ENCODE measurements around the gene WDR59. TPM values are rescaled to one million over a fixed set of nuclear protein-coding genes. Genes with fewer than 3 reads are reported as not detected.

The WDR59 gene
- total and polyA plus RNA-seq, 2 experiments from 2014 or later: 38.7 to 54.5 TPM

DNA sequence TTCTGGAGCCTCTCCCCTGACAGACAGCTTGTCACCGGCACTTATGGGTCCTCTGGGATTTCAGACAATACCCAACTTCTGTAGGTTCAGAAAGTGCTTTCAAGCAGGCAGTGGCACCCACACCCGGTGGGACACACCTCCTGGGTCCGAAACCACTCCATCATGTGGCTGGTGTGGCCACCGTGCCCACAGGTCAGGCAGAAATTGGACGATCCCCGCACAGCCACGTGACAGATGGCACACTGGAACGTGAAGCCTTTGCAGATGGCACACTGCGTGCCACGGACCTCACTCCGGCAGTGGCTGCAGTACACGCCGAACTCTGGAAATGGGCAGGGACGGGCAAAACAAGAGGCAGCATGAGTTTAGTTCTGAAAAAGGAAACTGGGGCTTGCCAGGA lies 110.8 kb downstream of the WDR59 start:
- DNase-seq (ENCODE audit: low spot score) (no peak), ATAC-seq (no peak)
- Histone ChIP-seq H4K20me1 (replicated peaks; ENCODE audit: insufficient read depth) (no peaks in the 10 kb centered on the region), H2AFZ (no peak overlapping the region), H3K27me3 (ENCODE audit: insufficient read depth) (no peaks in the 10 kb centered on the region), H3K4me1 (ENCODE audit: insufficient read depth) (peaks cover 20% of the 10 kb centered on the region), H3F3A (replicated peaks; ENCODE audit: low read depth) (0 out of 2 replicates have a peak, but pooled peaks cover 7% of the 10 kb centered on the region), H3K9me2 (ENCODE audit: insufficient read depth) (no peaks in the 10 kb centered on the region), H3K36me3 (ENCODE audit: insufficient read depth) (no peaks in the 10 kb centered on the region), H3K79me2 (replicated peaks; ENCODE audit: insufficient read depth) (no peaks in the 10 kb centered on the region), H3K27ac (ENCODE audit: low read depth) (0 out of 2 replicates have a peak overlapping the region, but pooled peaks have one; percentile 14), H3K4me2 (no peak overlapping the region), H3K4me3 (no peak overlapping the region)
- H3K27me3 Mint-ChIP-seq (ENCODE audit: insufficient read depth, low read depth, poor library complexity): peaks cover 11% of the 10 kb centered on the region
- H3K4me1 Mint-ChIP-seq: peaks cover 34% of the 10 kb centered on the region
- H3K27ac Mint-ChIP-seq: peak overlapping the region; percentile 72; the same call in 1 of the 2 replicates
- peaks cover 24% of the 10 kb centered on the region for H3K36me3 Mint-ChIP-seq (ENCODE audit: low read depth)
- TF ChIP-seq, protein P1, sequence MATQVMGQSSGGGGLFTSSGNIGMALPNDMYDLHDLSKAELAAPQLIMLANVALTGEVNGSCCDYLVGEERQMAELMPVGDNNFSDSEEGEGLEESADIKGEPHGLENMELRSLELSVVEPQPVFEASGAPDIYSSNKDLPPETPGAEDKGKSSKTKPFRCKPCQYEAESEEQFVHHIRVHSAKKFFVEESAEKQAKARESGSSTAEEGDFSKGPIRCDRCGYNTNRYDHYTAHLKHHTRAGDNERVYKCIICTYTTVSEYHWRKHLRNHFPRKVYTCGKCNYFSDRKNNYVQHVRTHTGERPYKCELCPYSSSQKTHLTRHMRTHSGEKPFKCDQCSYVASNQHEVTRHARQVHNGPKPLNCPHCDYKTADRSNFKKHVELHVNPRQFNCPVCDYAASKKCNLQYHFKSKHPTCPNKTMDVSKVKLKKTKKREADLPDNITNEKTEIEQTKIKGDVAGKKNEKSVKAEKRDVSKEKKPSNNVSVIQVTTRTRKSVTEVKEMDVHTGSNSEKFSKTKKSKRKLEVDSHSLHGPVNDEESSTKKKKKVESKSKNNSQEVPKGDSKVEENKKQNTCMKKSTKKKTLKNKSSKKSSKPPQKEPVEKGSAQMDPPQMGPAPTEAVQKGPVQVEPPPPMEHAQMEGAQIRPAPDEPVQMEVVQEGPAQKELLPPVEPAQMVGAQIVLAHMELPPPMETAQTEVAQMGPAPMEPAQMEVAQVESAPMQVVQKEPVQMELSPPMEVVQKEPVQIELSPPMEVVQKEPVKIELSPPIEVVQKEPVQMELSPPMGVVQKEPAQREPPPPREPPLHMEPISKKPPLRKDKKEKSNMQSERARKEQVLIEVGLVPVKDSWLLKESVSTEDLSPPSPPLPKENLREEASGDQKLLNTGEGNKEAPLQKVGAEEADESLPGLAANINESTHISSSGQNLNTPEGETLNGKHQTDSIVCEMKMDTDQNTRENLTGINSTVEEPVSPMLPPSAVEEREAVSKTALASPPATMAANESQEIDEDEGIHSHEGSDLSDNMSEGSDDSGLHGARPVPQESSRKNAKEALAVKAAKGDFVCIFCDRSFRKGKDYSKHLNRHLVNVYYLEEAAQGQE (IDR thresholded peaks at IDR 0.05; ENCODE audit: unreplicated experiment): no peak
- TF ChIP-seq ZNF114 (CRISPR knock-in tag; IDR thresholded peaks at IDR 0.05) (no peak), ZNF331 (CRISPR knock-in tag; IDR thresholded peaks at IDR 0.05; ENCODE audit: low read depth) (no peak), EZH2 (IDR thresholded peaks at IDR 0.05; ENCODE audit: low read depth, unreplicated experiment) (no peak), NANOG (IDR thresholded peaks at IDR 0.05; ENCODE audit: borderline replicate concordance) (no peak), STAT1 (IDR thresholded peaks at IDR 0.05; ENCODE audit: unreplicated experiment) (no peak), CREB1 (CRISPR knock-in tag; IDR thresholded peaks at IDR 0.05; ENCODE audit: low read depth) (no peak), JUNB (IDR thresholded peaks at IDR 0.05; ENCODE audit: unreplicated experiment) (no peak), POLR2AphosphoS5 (IDR thresholded peaks at IDR 0.05; ENCODE audit: low read depth) (no peak), EZH2phosphoT487 (IDR thresholded peaks at IDR 0.05; ENCODE audit: unreplicated experiment) (no peak)
- TF ChIP-seq, protein P2, sequence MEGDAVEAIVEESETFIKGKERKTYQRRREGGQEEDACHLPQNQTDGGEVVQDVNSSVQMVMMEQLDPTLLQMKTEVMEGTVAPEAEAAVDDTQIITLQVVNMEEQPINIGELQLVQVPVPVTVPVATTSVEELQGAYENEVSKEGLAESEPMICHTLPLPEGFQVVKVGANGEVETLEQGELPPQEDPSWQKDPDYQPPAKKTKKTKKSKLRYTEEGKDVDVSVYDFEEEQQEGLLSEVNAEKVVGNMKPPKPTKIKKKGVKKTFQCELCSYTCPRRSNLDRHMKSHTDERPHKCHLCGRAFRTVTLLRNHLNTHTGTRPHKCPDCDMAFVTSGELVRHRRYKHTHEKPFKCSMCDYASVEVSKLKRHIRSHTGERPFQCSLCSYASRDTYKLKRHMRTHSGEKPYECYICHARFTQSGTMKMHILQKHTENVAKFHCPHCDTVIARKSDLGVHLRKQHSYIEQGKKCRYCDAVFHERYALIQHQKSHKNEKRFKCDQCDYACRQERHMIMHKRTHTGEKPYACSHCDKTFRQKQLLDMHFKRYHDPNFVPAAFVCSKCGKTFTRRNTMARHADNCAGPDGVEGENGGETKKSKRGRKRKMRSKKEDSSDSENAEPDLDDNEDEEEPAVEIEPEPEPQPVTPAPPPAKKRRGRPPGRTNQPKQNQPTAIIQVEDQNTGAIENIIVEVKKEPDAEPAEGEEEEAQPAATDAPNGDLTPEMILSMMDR (conservative IDR thresholded peaks at IDR 0.05; ENCODE audit: low read depth in 2 of 2): no peak
- TF ChIP-seq, protein P3, sequence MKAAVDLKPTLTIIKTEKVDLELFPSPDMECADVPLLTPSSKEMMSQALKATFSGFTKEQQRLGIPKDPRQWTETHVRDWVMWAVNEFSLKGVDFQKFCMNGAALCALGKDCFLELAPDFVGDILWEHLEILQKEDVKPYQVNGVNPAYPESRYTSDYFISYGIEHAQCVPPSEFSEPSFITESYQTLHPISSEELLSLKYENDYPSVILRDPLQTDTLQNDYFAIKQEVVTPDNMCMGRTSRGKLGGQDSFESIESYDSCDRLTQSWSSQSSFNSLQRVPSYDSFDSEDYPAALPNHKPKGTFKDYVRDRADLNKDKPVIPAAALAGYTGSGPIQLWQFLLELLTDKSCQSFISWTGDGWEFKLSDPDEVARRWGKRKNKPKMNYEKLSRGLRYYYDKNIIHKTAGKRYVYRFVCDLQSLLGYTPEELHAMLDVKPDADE (IDR thresholded peaks at IDR 0.05): no peak
- TF ChIP-seq, protein P4, sequence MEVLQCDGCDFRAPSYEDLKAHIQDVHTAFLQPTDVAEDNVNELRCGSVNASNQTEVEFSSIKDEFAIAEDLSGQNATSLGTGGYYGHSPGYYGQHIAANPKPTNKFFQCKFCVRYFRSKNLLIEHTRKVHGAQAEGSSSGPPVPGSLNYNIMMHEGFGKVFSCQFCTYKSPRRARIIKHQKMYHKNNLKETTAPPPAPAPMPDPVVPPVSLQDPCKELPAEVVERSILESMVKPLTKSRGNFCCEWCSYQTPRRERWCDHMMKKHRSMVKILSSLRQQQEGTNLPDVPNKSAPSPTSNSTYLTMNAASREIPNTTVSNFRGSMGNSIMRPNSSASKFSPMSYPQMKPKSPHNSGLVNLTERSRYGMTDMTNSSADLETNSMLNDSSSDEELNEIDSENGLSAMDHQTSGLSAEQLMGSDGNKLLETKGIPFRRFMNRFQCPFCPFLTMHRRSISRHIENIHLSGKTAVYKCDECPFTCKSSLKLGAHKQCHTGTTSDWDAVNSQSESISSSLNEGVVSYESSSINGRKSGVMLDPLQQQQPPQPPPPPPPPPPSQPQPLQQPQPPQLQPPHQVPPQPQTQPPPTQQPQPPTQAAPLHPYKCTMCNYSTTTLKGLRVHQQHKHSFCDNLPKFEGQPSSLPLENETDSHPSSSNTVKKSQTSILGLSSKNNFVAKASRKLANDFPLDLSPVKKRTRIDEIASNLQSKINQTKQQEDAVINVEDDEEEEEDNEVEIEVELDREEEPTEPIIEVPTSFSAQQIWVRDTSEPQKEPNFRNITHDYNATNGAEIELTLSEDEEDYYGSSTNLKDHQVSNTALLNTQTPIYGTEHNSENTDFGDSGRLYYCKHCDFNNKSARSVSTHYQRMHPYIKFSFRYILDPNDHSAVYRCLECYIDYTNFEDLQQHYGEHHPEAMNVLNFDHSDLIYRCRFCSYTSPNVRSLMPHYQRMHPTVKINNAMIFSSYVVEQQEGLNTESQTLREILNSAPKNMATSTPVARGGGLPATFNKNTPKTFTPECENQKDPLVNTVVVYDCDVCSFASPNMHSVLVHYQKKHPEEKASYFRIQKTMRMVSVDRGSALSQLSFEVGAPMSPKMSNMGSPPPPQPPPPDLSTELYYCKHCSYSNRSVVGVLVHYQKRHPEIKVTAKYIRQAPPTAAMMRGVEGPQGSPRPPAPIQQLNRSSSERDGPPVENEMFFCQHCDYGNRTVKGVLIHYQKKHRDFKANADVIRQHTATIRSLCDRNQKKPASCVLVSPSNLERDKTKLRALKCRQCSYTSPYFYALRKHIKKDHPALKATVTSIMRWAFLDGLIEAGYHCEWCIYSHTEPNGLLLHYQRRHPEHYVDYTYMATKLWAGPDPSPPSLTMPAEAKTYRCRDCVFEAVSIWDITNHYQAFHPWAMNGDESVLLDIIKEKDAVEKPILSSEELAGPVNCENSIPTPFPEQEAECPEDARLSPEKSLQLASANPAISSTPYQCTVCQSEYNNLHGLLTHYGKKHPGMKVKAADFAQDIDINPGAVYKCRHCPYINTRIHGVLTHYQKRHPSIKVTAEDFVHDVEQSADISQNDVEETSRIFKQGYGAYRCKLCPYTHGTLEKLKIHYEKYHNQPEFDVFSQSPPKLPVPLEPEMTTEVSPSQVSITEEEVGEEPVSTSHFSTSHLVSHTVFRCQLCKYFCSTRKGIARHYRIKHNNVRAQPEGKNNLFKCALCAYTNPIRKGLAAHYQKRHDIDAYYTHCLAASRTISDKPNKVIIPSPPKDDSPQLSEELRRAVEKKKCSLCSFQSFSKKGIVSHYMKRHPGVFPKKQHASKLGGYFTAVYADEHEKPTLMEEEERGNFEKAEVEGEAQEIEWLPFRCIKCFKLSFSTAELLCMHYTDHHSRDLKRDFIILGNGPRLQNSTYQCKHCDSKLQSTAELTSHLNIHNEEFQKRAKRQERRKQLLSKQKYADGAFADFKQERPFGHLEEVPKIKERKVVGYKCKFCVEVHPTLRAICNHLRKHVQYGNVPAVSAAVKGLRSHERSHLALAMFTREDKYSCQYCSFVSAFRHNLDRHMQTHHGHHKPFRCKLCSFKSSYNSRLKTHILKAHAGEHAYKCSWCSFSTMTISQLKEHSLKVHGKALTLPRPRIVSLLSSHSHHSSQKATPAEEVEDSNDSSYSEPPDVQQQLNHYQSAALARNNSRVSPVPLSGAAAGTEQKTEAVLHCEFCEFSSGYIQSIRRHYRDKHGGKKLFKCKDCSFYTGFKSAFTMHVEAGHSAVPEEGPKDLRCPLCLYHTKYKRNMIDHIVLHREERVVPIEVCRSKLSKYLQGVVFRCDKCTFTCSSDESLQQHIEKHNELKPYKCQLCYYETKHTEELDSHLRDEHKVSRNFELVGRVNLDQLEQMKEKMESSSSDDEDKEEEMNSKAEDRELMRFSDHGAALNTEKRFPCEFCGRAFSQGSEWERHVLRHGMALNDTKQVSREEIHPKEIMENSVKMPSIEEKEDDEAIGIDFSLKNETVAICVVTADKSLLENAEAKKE (CRISPR knock-in tag; IDR thresholded peaks at IDR 0.05): no peak
- H3K9me3 Mint-ChIP-seq: no peaks in the 10 kb centered on the region
- H3K4me3 Mint-ChIP-seq: no peak overlapping the region
